SJSA1 (cell line): ENCODE data around the gene STPG3. TPM values are rescaled to one million over a fixed set of nuclear protein-coding genes. Genes with fewer than 3 reads are reported as not detected.

ENCODE experiments used
- DNase-seq, 2 experiments: peaks; one replicate each; pipeline ENCODE4 v3.0.0-alpha.2; 2015 to 2020; ENCODE audit warnings: low spot score in 2 of 2, low read depth in 1 of 2
- H3K27ac ChIP-seq: fragments of 250-450 bp; sonication (Bioruptor Pico); 2 replicates; pipeline ENCODE4 v1.5.1; 2020; ENCODE audit warnings: mild to moderate bottlenecking, moderate library complexity
- H3K27me3 ChIP-seq: fragments of 250-450 bp; sonication (Bioruptor Pico); replicated peaks from 2 replicates; pipeline ENCODE4 v1.5.1; 2020; ENCODE audit warnings: mild to moderate bottlenecking, moderate library complexity
- H3K36me3 ChIP-seq: fragments of 250-450 bp; sonication (Bioruptor Pico); 2 replicates; pipeline ENCODE4 v1.5.1; 2020; ENCODE audit warnings: mild to moderate bottlenecking
- H3K4me1 ChIP-seq: fragments of 250-450 bp; sonication (Bioruptor Pico); replicated peaks from 2 replicates; pipeline ENCODE4 v1.6.1; 2021; ENCODE audit warnings: mild to moderate bottlenecking
- H3K4me3 ChIP-seq: fragments of 250-450 bp; sonication (Bioruptor Pico); 2 replicates; pipeline ENCODE4 v1.5.1; 2020; ENCODE audit warnings: mild to moderate bottlenecking
- H3K9me3 ChIP-seq: fragments of 250-450 bp; sonication (Bioruptor Pico); replicated peaks from 2 replicates; pipeline ENCODE4 v1.5.1; 2020; ENCODE audit warnings: mild to moderate bottlenecking
- total RNA-seq: library from RNA; depleted of rRNA; stranded (reverse); fragments of >200 nt; shearing (Covaris generic); gene quantifications from 2 replicates; pipeline ENCODE4 v1.2.3, GENCODE V29; 2014; rRNA removed

Gene STPG3
- not detected in 2 replicates for total RNA-seq

GRCh38 chr9:137251194-137251461 lies at the start of gene STPG3:
Gene STPG3 (plus strand): TSS chr9:137251286. CDS start chr9:137251287, 1 bp downstream.
- Histone ChIP-seq H3K4me1 (peaks cover 12% of the 10 kb centered on the region), H3K27ac (no peak within 1 kb of the TSS), H3K9me3 (no peaks in the 10 kb centered on the region), H3K4me3 (no peak within 1 kb of the TSS), H3K27me3 (no peaks in the 10 kb centered on the region), H3K36me3 (peaks cover 10% of the 10 kb centered on the region)
- DNase-seq: no peak

- Histone ChIP-seq H3K36me3 (peaks cover 30% of the 10 kb centered on the region), H3K9me3 (no peaks in the 10 kb centered on the region), H3K27ac (no peak overlapping the region), H3K27me3 (no peaks in the 10 kb centered on the region), H3K4me1 (peaks cover 27% of the 10 kb centered on the region), H3K4me3 (no peak overlapping the region)
- no peak for DNase-seq
These were observed 48.1 kb upstream of the STPG3 start for GRCh38 chr9:137202966-137203365.

GRCh38 chr9:137204731-137205125 lies 46.4 kb upstream of the STPG3 start:
- peaks cover 20% of the 10 kb centered on the region for H3K4me1 ChIP-seq
- DNase-seq: no peak
- no peak overlapping the region for H3K27ac ChIP-seq
- H3K36me3 ChIP-seq: peaks cover 40% of the 10 kb centered on the region
- peak overlapping the region; percentile 88 for H3K4me3 ChIP-seq
- H3K27me3 ChIP-seq: no peaks in the 10 kb centered on the region
- no peaks in the 10 kb centered on the region for H3K9me3 ChIP-seq

GRCh38 chr9:137205126-137206069 lies 45.7 kb upstream of the STPG3 start, which contains the start of the genes NDOR1 and TMEM203:
Gene NDOR1 (plus strand): TSS chr9:137205700. CDS start chr9:137205778, 78 bp downstream.
Gene TMEM203 (minus strand): TSS chr9:137205648. CDS start chr9:137205414, 234 bp downstream.
- Histone ChIP-seq H3K27me3 (no peaks in the 10 kb centered on the region), H3K4me3 (peak within 1 kb of the TSS; percentile 88), H3K36me3 (peaks cover 43% of the 10 kb centered on the region), H3K27ac (peak within 1 kb of the TSS; percentile 46), H3K9me3 (no peaks in the 10 kb centered on the region), H3K4me1 (peaks cover 19% of the 10 kb centered on the region)
- peak; percentile 74 to 88 for DNase-seq

GRCh38 chr9:137206602-137207001 lies 44.5 kb upstream of the STPG3 start:
- DNase-seq: no peak
- Histone ChIP-seq H3K4me1 (peaks cover 19% of the 10 kb centered on the region), H3K36me3 (peaks cover 43% of the 10 kb centered on the region), H3K27ac (no peak overlapping the region), H3K27me3 (no peaks in the 10 kb centered on the region), H3K9me3 (no peaks in the 10 kb centered on the region), H3K4me3 (peak overlapping the region; percentile 88)

- Histone ChIP-seq H3K27ac (no peak overlapping the region), H3K9me3 (no peaks in the 10 kb centered on the region), H3K4me1 (peaks cover 4% of the 10 kb centered on the region), H3K4me3 (no peak overlapping the region), H3K27me3 (no peaks in the 10 kb centered on the region), H3K36me3 (peaks cover 61% of the 10 kb centered on the region)
- DNase-seq: no peak
These were observed 39.6 kb upstream of the STPG3 start for GRCh38 chr9:137211532-137211931.

- no peak overlapping the region for H3K27ac ChIP-seq
- no peaks in the 10 kb centered on the region for H3K4me1 ChIP-seq
- H3K27me3 ChIP-seq: no peaks in the 10 kb centered on the region
- H3K9me3 ChIP-seq: no peaks in the 10 kb centered on the region
- no peak overlapping the region for H3K4me3 ChIP-seq
- H3K36me3 ChIP-seq: peaks cover 55% of the 10 kb centered on the region
- no peak for DNase-seq
These were observed 38.6 kb upstream of the STPG3 start for GRCh38 chr9:137212520-137212919.

- DNase-seq: no peak
- H3K36me3 ChIP-seq: peaks cover 61% of the 10 kb centered on the region
- H3K9me3 ChIP-seq: no peaks in the 10 kb centered on the region
- no peak overlapping the region for H3K27ac ChIP-seq
- no peak overlapping the region for H3K4me3 ChIP-seq
- H3K27me3 ChIP-seq: no peaks in the 10 kb centered on the region
- H3K4me1 ChIP-seq: peaks cover 3% of the 10 kb centered on the region
These were observed 37.7 kb upstream of the STPG3 start for GRCh38 chr9:137213160-137214060.

- no peak overlapping the region for H3K4me3 ChIP-seq
- no peak overlapping the region for H3K27ac ChIP-seq
- H3K9me3 ChIP-seq: no peaks in the 10 kb centered on the region
- H3K4me1 ChIP-seq: peaks cover 10% of the 10 kb centered on the region
- no peak for DNase-seq
- peaks cover 58% of the 10 kb centered on the region for H3K36me3 ChIP-seq
- no peaks in the 10 kb centered on the region for H3K27me3 ChIP-seq
These were observed 36.5 kb upstream of the STPG3 start for GRCh38 chr9:137214620-137215019.

GRCh38 chr9:137215196-137215986 lies 35.7 kb upstream of the STPG3 start:
- H3K27me3 ChIP-seq: no peaks in the 10 kb centered on the region
- H3K27ac ChIP-seq: no peak overlapping the region
- H3K4me1 ChIP-seq: peaks cover 10% of the 10 kb centered on the region
- no peaks in the 10 kb centered on the region for H3K9me3 ChIP-seq
- no peak overlapping the region for H3K4me3 ChIP-seq
- no peak for DNase-seq
- peaks cover 55% of the 10 kb centered on the region for H3K36me3 ChIP-seq

GRCh38 chr9:137216188-137216965 lies 34.7 kb upstream of the STPG3 start:
- H3K27ac ChIP-seq: no peak overlapping the region
- H3K27me3 ChIP-seq: no peaks in the 10 kb centered on the region
- no peak for DNase-seq

GRCh38 chr9:137217276-137218211 lies 33.5 kb upstream of the STPG3 start:
- no peak for DNase-seq
- H3K27me3 ChIP-seq: no peaks in the 10 kb centered on the region
- no peak overlapping the region for H3K4me3 ChIP-seq
- peaks cover 55% of the 10 kb centered on the region for H3K36me3 ChIP-seq
- no peak overlapping the region for H3K27ac ChIP-seq
- H3K4me1 ChIP-seq: peaks cover 11% of the 10 kb centered on the region
- H3K9me3 ChIP-seq: no peaks in the 10 kb centered on the region

More at GRCh38 chr9:137216188-137216965, 34.7 kb upstream of the STPG3 start:
- Histone ChIP-seq H3K36me3 (peaks cover 55% of the 10 kb centered on the region), H3K9me3 (no peaks in the 10 kb centered on the region), H3K4me1 (peaks cover 10% of the 10 kb centered on the region), H3K4me3 (no peak overlapping the region)
